Karpas-422 (cell line): ENCODE results near the gene SNRPD2. TPM values are rescaled to one million over a fixed set of nuclear protein-coding genes. Genes with fewer than 3 reads are reported as not detected.
A peak's percentile ranks its signal among the peaks of the same experiment; 100 is the strongest.
"Not testable (repeated sequence)": the region's sequence is repeated elsewhere in the genome, so short reads cannot be mapped to it uniquely, and the experiment has no call there.

Experiments
- DNase-seq: peaks from one replicate; pipeline ENCODE4 v3.0.0-alpha.2; 2015
- H2AFZ ChIP-seq: fragments of 200-600 bp; sonication (generic); 2 replicates; pipeline ENCODE4 v1.6.1; 2014; ENCODE audit warnings: antibody characterized with exemption, low read length, mixed read lengths
- H3K27ac ChIP-seq: fragments of 200-600 bp; sonication (generic); 2 replicates; pipeline ENCODE4 v1.5.1; 2014; ENCODE audit warnings: mild to moderate bottlenecking, low read length, moderate library complexity
- H3K27me3 ChIP-seq: fragments of 200-600 bp; sonication (generic); 2 replicates; pipeline ENCODE4 v1.6.1; 2014; ENCODE audit warnings: low read length, mixed read lengths
- H3K36me3 ChIP-seq: fragments of 200-600 bp; sonication (generic); 2 replicates; pipeline ENCODE4 v1.6.1; 2014; ENCODE audit warnings: low read length, mixed read lengths; ENCODE audit not compliant: insufficient read depth
- H3K4me1 ChIP-seq: fragments of 200-600 bp; sonication (generic); 2 replicates; pipeline ENCODE4 v1.6.1; 2014; ENCODE audit warnings: mild to moderate bottlenecking, low read length, mixed read lengths
- H3K4me2 ChIP-seq: fragments of 200-600 bp; sonication (generic); 2 replicates; pipeline ENCODE4 v1.6.1; 2014; ENCODE audit warnings: low read length, low read depth, mild to moderate bottlenecking; ENCODE audit not compliant: poor library complexity, severe bottlenecking
- H3K4me3 ChIP-seq: fragments of 200-600 bp; sonication (generic); 2 replicates; pipeline ENCODE4 v1.5.1; 2014; ENCODE audit warnings: mild to moderate bottlenecking, antibody characterized with exemption, low read length, mixed read lengths
- H3K79me2 ChIP-seq: fragments of 200-600 bp; sonication (generic); 2 replicates; pipeline ENCODE4 v1.6.1; 2014; ENCODE audit warnings: mild to moderate bottlenecking, low read length, mixed read lengths
- H3K9ac ChIP-seq: fragments of 200-600 bp; sonication (generic); 2 replicates; pipeline ENCODE4 v1.6.0; 2014; ENCODE audit warnings: low read length
- H3K9me2 ChIP-seq: fragments of 200-600 bp; sonication (generic), shearing (Covaris generic); replicated peaks from 2 replicates; pipeline ENCODE4 v1.6.0; 2014; ENCODE audit warnings: mild to moderate bottlenecking, low read length, moderate library complexity; ENCODE audit not compliant: insufficient read depth
- H3K9me3 ChIP-seq: fragments of 300-700, 200-600 bp; sonication (generic); 2 replicates; pipeline ENCODE4 v1.6.1; 2014; ENCODE audit warnings: low read length, mixed read lengths
- H4K20me1 ChIP-seq: fragments of 200-600 bp; sonication (generic); 2 replicates; pipeline ENCODE4 v1.6.1; 2014; ENCODE audit warnings: mild to moderate bottlenecking, antibody characterized with exemption, low read length, low read depth; ENCODE audit not compliant: insufficient read depth
- total RNA-seq: library from RNA; depleted of rRNA; stranded (reverse); fragments of >200 nt; shearing (Covaris generic); gene quantifications from 2 replicates; pipeline ENCODE4 v1.2.3, GENCODE V29; 2014; ENCODE audit warnings: low replicate concordance; rRNA removed

Gene SNRPD2
- 540 and 645 TPM in 2 replicates for total RNA-seq

DNA sequence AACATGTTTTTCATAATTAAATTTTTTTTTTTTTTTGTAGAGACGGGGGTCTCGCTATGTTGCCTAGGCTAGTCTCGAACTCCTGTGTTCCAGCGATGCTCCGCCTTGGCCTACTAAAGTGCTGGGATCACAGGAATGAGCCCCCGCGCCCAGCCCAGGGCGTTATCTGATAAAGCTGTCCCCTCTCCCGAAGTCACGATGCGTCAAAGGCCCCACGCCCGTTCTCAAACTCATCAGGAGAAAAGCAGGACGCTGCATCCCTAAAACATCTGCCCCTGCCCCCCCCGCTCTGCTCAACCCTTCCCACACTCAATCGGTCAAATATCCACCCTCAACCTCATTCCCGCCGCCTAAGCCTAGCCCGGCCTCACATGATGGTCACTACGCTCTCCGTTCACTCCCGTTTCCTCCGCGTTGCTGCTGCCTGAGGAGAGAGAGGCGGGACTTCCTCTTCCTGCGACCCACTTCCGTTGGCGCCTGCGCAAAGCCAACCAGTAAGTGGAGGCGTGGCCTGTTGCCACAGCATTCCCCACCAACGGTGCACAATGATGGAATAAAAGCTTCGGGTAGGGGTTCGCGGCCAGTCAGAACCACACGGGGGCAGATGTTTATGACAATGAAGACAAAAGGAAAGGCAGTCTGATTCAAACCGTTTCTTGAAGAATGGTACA is at the start of gene SNRPD2:
SNRPD2 (minus strand) TSS at position 438 of the 671 bp plus-strand sequence; CDS start at position 373, 65 bp downstream.
- H3K27me3 ChIP-seq, result no peaks in the 10 kb centered on the region
- H3K27ac ChIP-seq, result peak within 1 kb of the TSS; percentile 87
- peak within 1 kb of the TSS; percentile 98 for H3K4me2 ChIP-seq
- H3K9ac ChIP-seq, result peak within 1 kb of the TSS; percentile 96
- DNase-seq, result peak; percentile 97
- peak within 1 kb of the TSS; percentile 96 for H3K4me3 ChIP-seq
- peaks cover 22% of the 10 kb centered on the region for H3K36me3 ChIP-seq
- H3K9me2 ChIP-seq, result no peaks in the 10 kb centered on the region
- no peaks in the 10 kb centered on the region for H3K9me3 ChIP-seq
- H4K20me1 ChIP-seq, result peaks cover 16% of the 10 kb centered on the region
- H2AFZ ChIP-seq, result peak within 1 kb of the TSS; percentile 88; the same call in 1 of the 2 replicates
- H3K4me1 ChIP-seq, result peaks cover 17% of the 10 kb centered on the region
- peaks cover 51% of the 10 kb centered on the region for H3K79me2 ChIP-seq

DNA sequence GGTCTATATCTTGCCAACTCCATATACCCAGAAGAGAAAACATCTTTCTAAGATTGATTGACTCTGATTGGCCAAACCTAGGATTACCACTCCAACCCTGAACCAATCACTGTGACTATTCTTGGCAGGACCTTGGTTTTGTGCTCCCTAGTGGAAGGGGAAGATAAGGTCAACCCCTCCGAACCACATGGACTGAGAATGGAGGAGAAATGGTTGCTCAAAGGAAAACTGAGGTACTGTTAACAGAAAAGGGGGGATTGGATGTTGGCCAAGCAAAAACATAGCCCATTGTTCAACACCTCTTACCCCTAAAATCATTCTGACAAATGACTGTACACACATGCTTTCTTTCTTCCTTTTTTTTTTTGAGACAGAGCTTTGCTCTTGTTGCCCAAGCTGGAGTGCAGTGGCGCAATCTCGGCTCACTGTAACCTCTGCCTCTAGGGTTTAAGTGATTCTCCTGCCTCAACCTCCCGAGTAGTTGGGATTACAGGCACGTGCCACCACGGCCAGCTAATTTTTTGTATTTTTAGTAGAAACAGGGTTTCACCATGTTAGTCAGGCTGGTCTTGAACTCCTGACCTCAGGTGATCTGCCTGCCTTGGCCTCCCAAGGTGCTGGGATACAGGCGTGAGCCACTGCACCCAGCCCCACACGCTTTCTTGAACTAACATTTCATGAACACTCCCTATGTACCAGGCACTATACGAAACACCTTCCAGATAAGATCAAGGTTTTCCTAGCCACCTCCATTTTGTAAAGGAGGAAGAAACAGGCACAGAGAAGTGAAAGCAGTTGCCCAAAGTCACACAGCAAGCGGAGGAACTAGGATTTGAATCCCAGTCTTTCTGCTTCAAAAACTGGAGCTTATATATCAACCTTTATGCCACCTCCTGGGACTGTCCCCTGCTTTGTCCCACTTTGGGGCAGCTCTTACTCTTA is 48.0 kb upstream of the SNRPD2 start:
- Histone ChIP-seq H3K79me2 (no peaks in the 10 kb centered on the region), H3K4me2 (no peak overlapping the region), H3K36me3 (no peaks in the 10 kb centered on the region), H3K9me2 (no peaks in the 10 kb centered on the region), H3K27ac (no peak overlapping the region), H3K4me3 (no peak overlapping the region), H2AFZ (no peak overlapping the region), H3K27me3 (no peaks in the 10 kb centered on the region), H4K20me1 (no peaks in the 10 kb centered on the region), H3K4me1 (peaks cover 6% of the 10 kb centered on the region), H3K9me3 (no peaks in the 10 kb centered on the region), H3K9ac (no peak overlapping the region)
- DNase-seq, result peak; percentile 64

DNA sequence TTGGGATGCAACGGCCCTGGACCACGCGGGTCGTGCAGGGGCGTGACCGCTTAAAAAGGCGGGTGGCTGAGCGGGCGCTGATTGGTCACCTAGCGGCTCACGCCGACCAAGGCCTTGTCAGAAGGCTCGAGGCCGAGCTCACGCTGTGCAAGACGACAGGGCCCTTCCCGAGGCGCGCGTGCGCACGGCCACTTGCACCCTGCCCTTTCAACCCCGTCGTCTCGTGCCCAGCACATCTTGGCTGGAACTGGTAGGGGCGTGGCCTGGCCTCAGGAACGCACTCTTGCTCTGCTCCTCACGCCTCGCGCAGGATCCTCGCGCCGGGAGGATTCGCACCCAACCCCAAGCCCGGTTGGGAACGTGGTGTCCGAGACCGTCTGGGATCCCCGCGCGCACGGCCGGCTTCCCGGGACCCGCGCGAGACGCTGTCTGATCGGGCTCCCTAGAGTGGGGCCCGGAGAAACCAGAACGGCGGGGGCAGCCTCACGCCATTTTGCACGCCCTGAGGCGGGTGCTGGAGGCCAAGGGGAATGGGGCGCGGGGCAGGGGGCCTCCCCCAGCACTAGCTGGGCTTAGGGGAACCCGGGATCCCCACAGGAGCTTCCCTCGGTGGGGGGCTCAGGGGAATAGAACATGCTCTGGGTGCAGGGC is 41.5 kb upstream of the SNRPD2 start, which contains the start of gene MEIOSIN:
MEIOSIN (plus strand) TSS at position 280 of the 651 bp plus-strand sequence. CDS start 1,938 bp downstream, outside the sequence.
- DNase-seq, result no peak
- no peaks in the 10 kb centered on the region for H3K36me3 ChIP-seq
- H3K27me3 ChIP-seq, result no peaks in the 10 kb centered on the region
- H3K4me2 ChIP-seq, result no peak within 1 kb of the TSS
- H3K27ac ChIP-seq, result no peak within 1 kb of the TSS
- H4K20me1 ChIP-seq, result no peaks in the 10 kb centered on the region
- H3K9me3 ChIP-seq, result no peaks in the 10 kb centered on the region
- H3K79me2 ChIP-seq, result peaks cover 24% of the 10 kb centered on the region
- peaks cover 14% of the 10 kb centered on the region for H3K4me1 ChIP-seq
- no peaks in the 10 kb centered on the region for H3K9me2 ChIP-seq
- H3K4me3 ChIP-seq, result no peak within 1 kb of the TSS
- no peak within 1 kb of the TSS; the same call in 1 of the 2 replicates for H2AFZ ChIP-seq
- no peak within 1 kb of the TSS for H3K9ac ChIP-seq

DNA sequence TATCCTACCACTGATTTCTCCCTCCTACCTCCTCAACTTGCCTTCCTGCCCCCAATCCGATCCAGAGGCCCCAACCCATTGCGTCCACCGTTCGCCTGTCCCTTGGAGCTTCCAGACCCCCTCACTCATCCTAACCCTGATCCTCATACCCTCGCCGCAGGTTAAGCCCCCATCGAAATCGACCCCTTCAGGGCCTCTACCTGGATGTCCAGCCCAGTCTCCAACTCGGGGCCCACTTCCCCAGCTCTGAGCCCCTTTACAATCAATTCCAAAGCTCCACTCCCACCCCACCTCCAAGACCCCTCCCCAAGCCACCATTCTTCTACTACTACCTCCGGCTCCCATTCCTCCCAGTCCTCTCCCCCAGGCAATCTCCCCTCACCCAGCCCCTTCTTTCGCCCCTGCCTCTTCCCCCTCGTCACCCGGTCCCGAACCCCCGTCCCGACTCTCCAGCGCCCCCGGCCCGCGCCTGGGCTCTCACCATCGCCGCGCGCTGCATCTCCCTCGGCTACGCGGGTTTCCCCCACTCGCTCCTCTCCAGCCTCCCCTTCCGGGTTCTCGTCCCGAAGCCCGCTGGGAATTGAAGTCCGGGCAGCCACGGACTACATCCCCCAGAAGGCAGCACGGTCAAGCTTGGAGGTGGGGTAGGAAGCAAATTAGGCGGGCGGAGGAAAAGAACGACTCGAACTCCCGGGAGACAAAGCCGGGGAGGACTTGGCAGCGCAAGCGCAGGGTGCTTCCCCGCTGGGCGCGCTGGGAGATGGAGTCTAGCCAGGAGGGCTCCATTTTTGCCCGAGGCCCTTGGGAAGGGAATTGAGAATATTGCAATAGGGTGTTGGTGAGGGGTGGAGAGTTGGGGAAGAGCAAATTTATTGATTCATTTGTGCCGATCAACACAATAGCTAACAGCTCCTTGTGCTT is 38.9 kb upstream of the SNRPD2 start, which contains the start of gene FBXO46:
FBXO46 (minus strand) TSS at position 529 of the 921 bp plus-strand sequence. CDS start 17,401 bp downstream, outside the sequence.
- Histone ChIP-seq H3K27ac (peak within 1 kb of the TSS; percentile 55), H3K4me1 (peaks cover 14% of the 10 kb centered on the region), H3K4me3 (peak within 1 kb of the TSS; percentile 86), H4K20me1 (peaks cover 3% of the 10 kb centered on the region; the same call in 1 of the 2 replicates), H3K9ac (peak within 1 kb of the TSS; percentile 90), H2AFZ (peak within 1 kb of the TSS; percentile 95; the same call in 1 of the 2 replicates), H3K4me2 (peak within 1 kb of the TSS; percentile 80), H3K9me3 (no peaks in the 10 kb centered on the region), H3K9me2 (no peaks in the 10 kb centered on the region), H3K79me2 (peaks cover 51% of the 10 kb centered on the region), H3K36me3 (no peaks in the 10 kb centered on the region), H3K27me3 (no peaks in the 10 kb centered on the region)
- DNase-seq, result peak; percentile 100

DNA sequence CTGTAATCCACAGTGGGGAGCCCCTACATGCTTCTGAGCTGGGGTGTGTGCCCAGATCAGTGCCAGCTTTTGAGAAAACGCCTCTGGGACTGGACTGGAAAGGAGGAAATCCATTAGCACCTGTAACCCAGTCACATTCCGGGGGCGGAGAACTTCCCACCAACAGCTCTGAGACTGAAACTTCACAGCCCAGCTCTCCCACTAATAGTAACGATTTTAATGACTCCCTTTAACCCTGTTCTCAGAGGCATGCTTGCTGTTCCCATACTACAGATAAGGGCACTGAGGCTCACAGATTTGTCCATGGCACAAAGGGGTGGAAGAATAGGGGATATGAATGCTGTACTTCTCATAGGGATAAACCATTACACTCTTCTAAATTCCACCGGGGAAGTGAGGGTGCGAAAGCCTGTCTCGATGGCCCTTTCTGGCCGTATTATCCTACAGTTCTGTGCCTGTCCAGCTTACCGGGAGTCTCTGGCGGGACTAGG is 38.1 kb upstream of the SNRPD2 start:
- Histone ChIP-seq H3K27me3 (no peaks in the 10 kb centered on the region), H3K27ac (peak overlapping the region; percentile 55), H3K36me3 (no peaks in the 10 kb centered on the region), H3K79me2 (peaks cover 59% of the 10 kb centered on the region), H3K4me1 (peaks cover 14% of the 10 kb centered on the region), H4K20me1 (peaks cover 3% of the 10 kb centered on the region; the same call in 1 of the 2 replicates), H3K9ac (peak overlapping the region; percentile 90), H3K4me2 (peak overlapping the region; percentile 80), H3K9me3 (no peaks in the 10 kb centered on the region), H3K4me3 (peak overlapping the region; percentile 86), H2AFZ (no peak overlapping the region), H3K9me2 (no peaks in the 10 kb centered on the region)
- peak; percentile 51 for DNase-seq

DNA sequence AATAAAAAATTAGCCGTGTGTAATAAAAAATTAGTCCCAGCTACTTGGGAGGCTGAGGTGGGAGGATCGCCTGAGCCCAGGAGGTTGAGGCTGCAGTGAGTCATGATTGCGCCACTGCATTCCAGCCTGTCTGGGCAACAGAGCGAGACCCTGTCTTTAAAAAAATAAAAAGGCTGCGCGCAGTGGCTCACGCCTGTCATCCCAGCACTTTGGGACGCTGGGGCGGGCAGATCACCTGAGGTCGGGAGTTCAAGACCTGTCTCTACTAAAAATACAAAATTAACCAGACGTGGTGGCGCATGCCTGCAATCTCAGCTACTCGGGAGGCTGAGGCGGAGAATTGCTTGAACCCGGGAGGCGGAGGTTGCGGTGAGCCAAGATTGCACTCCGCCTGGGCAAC is 36.9 kb upstream of the SNRPD2 start:
- not testable (repeated sequence) for H3K27me3 ChIP-seq, H3K9me2 ChIP-seq, H3K4me2 ChIP-seq, H3K27ac ChIP-seq, H3K36me3 ChIP-seq, DNase-seq, H3K4me3 ChIP-seq, H2AFZ ChIP-seq, H4K20me1 ChIP-seq, H3K9me3 ChIP-seq, H3K9ac ChIP-seq
- Histone ChIP-seq H3K79me2 (peaks cover 70% of the 10 kb centered on the region), H3K4me1 (peaks cover 14% of the 10 kb centered on the region)

DNA sequence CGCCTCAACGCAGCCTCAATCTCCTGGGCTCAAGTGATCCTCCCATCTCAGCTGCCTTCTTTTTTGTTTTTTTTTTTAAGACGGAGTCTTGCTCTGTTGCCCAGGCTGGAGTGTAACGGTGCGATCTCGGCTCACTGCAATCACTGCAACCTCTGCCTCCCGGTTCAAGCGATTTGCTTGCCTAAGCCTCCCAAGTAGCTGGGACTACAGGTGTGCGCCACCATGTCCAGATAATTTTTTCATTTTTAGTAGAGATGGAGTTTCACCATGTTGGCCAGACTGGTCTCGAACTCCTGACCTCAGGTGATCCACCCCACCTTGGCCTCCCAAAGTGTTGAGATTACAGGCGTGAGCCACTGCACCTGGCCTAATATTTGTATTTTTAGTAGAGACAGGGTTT is 28.3 kb upstream of the SNRPD2 start:
- not testable (repeated sequence) for H3K27ac ChIP-seq, H3K4me3 ChIP-seq, H3K9ac ChIP-seq, DNase-seq, H3K9me3 ChIP-seq, H2AFZ ChIP-seq, H4K20me1 ChIP-seq, H3K27me3 ChIP-seq, H3K9me2 ChIP-seq, H3K4me2 ChIP-seq
- Histone ChIP-seq H3K79me2 (peaks cover 60% of the 10 kb centered on the region), H3K36me3 (peaks cover 17% of the 10 kb centered on the region; the same call in 1 of the 2 replicates), H3K4me1 (peaks cover 27% of the 10 kb centered on the region)
